HuH-7.5 (cell line): ENCODE measurements around the gene EVI2B.
"Not testable (repeated sequence)": the region's sequence is repeated elsewhere in the genome, so short reads cannot be mapped to it uniquely, and the experiment has no call there.

Source experiments
- DNase-seq: peaks from one replicate; pipeline ENCODE4 v3.0.0; 2011; ENCODE audit warnings: low spot score

The EVI2B gene

GRCh38 chr17:31310886-31311285 is 3.0 kb downstream of the EVI2B start:
- no peak for DNase-seq

GRCh38 chr17:31310260-31310659 is 3.6 kb downstream of the EVI2B start:
- DNase-seq: no peak

GRCh38 chr17:31309556-31309955 is 4.3 kb downstream of the EVI2B start:
- DNase-seq: no peak

GRCh38 chr17:31308372-31309334 is 5.2 kb downstream of the EVI2B start:
- no peak for DNase-seq

GRCh38 chr17:31307640-31308039 is 6.2 kb downstream of the EVI2B start:
- no peak for DNase-seq

- DNase-seq: no peak
Measured at GRCh38 chr17:31299624-31300023, 14.2 kb downstream of the EVI2B start.

- DNase-seq: no peak
Measured at GRCh38 chr17:31297090-31297489, 16.8 kb downstream of the EVI2B start, which contains the start of gene OMG. TSS of gene OMG (minus strand) at chr17:31297239. CDS start at chr17:31296331, 908 bp downstream.

GRCh38 chr17:31296142-31296541 is 17.7 kb downstream of the EVI2B start:
- no peak for DNase-seq

- DNase-seq: no peak
Measured at GRCh38 chr17:31295489-31295871, 18.4 kb downstream of the EVI2B start.

GRCh38 chr17:31294820-31295488 is 18.9 kb downstream of the EVI2B start:
- DNase-seq: no peak

GRCh38 chr17:31294231-31294630 is 19.6 kb downstream of the EVI2B start:
- DNase-seq: no peak

GRCh38 chr17:31293581-31293980 is 20.3 kb downstream of the EVI2B start:
- DNase-seq: no peak

- no peak for DNase-seq
Measured at GRCh38 chr17:31291820-31292219, 22.0 kb downstream of the EVI2B start.

- DNase-seq: no peak
Measured at GRCh38 chr17:31289790-31290189, 24.1 kb downstream of the EVI2B start.

- not testable (repeated sequence) for DNase-seq
Measured at GRCh38 chr17:31287932-31288331, 25.9 kb downstream of the EVI2B start.

GRCh38 chr17:31286587-31286986 is 27.3 kb downstream of the EVI2B start:
- DNase-seq: no peak

GRCh38 chr17:31283841-31284240 is 30.0 kb downstream of the EVI2B start:
- DNase-seq: no peak

GRCh38 chr17:31281061-31281460 is 32.8 kb downstream of the EVI2B start:
- DNase-seq: no peak

- DNase-seq: no peak
Measured at GRCh38 chr17:31279401-31279800, 34.5 kb downstream of the EVI2B start.

GRCh38 chr17:31275116-31275515 is 38.7 kb downstream of the EVI2B start:
- DNase-seq: no peak

- no peak for DNase-seq
Measured at GRCh38 chr17:31274252-31274651, 39.6 kb downstream of the EVI2B start.

GRCh38 chr17:31273516-31273915 is 40.3 kb downstream of the EVI2B start:
- DNase-seq: no peak

- DNase-seq: no peak
Measured at GRCh38 chr17:31272803-31273202, 41.1 kb downstream of the EVI2B start.
